Muscle layer of duodenum (tissue), 2 donors: ENCODE measurements around the gene LTA4H.
"Not testable (repeated sequence)": the region's sequence is repeated elsewhere in the genome, so short reads cannot be mapped to it uniquely, and the experiment has no call there.

Experiments used
- H3K27ac ChIP-seq: one replicate; pipeline ENCODE4 v1.7.0; 2013; ENCODE audit warnings: mild to moderate bottlenecking, low read length
- H3K27me3 ChIP-seq: one replicate; pipeline ENCODE4 v1.7.0; 2013; ENCODE audit warnings: low read depth, mild to moderate bottlenecking, control low read depth, low read length
- H3K36me3 ChIP-seq, 2 donors: one replicate each; pipeline ENCODE4 v1.7.0; 2013; ENCODE audit warnings: low read length in 2 of 2, control low read depth in 1 of 2, mild to moderate bottlenecking in 1 of 2; ENCODE audit not compliant: insufficient read depth in 2 of 2, control insufficient read depth in 1 of 2
- H3K4me1 ChIP-seq, 2 donors: one replicate each; pipeline ENCODE4 v1.7.0; 2013; ENCODE audit warnings: low read length in 2 of 2, mild to moderate bottlenecking in 2 of 2, control low read depth in 1 of 2, moderate library complexity in 1 of 2; ENCODE audit not compliant: insufficient read depth in 2 of 2, control insufficient read depth in 1 of 2
- H3K4me3 ChIP-seq, 2 donors: one replicate each; pipeline ENCODE4 v1.7.0; 2013; ENCODE audit warnings: low read length in 2 of 2, low read depth in 1 of 2, mild to moderate bottlenecking in 1 of 2
- H3K9me3 ChIP-seq, 2 donors: one replicate each; pipeline ENCODE4 v1.7.0; 2013; ENCODE audit warnings: low read length in 2 of 2, control low read depth in 1 of 2, mild to moderate bottlenecking in 1 of 2; ENCODE audit not compliant: control insufficient read depth in 1 of 2
- donor health status: healthy.

The LTA4H gene

DNA sequence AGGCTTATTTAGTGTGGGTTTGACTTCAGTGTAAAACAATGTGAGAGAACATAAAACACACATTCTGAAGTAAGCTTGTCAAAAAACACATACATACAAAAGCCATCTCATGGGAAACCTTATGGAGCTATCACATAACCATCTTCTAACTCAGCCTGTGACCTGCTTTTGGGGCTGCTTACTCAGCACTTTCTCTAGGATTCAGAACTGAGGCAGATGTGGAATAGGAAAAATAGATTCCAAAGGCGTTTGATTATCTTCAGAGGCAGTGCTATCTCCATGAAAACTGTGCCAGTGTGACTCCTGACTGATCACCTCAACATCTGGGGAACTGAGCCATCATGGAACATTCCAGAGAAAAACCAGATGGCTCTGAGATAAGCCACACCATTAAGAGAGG is 52.8 kb downstream of the LTA4H start:
- Histone ChIP-seq H3K9me3 (no peaks in the 10 kb centered on the region), H3K27me3 (no peaks in the 10 kb centered on the region), H3K4me3 (no peak overlapping the region), H3K36me3 (no peaks in the 10 kb centered on the region), H3K27ac (no peak overlapping the region), H3K4me1 (no peaks in the 10 kb centered on the region)

DNA sequence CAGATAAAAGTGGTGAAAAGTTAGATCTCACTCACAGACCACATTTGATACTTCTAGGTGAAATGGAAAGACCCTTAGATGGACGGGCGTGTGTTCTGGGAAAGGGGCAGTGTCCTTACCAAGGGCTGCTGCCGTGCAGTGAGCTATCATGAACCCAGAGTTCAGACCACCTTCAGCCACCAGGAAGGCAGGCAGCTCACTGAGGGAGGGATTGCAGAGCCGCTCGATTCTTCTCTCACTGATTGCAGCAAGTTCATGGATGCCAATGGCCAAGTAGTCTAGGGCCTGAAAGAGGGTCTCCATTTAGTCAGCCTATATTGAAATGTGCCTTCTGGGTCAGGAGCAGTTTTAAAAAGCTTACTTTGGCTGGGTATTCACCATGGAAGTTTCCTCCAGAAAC is 55.0 kb downstream of the LTA4H start:
- H3K27me3 ChIP-seq, result no peaks in the 10 kb centered on the region
- H3K4me1 ChIP-seq, result no peaks in the 10 kb centered on the region
- H3K27ac ChIP-seq, result no peak overlapping the region
- no peaks in the 10 kb centered on the region for H3K9me3 ChIP-seq
- H3K4me3 ChIP-seq, result no peak overlapping the region
- no peaks in the 10 kb centered on the region for H3K36me3 ChIP-seq

DNA sequence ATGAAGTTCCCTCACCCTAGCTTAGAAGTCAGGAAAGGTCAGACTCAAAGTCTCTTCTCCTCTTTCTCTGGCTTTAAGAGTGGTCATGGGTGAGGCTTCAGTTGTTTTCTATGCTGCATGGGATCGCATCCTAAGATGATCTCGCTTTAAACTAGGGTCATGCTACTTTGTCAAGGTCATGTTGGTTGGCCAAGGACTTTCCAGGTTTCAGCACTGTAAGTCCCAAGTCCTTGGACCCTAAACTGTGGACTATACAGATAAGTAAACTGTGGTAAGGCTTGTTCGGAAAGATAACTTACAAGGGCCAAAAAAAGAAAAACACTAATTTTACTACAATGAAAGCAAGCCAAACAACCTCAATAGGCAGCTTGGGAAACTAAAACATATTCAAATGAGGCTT is 56.6 kb downstream of the LTA4H start:
- Histone ChIP-seq H3K27me3 (no peaks in the 10 kb centered on the region), H3K36me3 (no peaks in the 10 kb centered on the region), H3K4me3 (no peak overlapping the region), H3K27ac (no peak overlapping the region), H3K4me1 (no peaks in the 10 kb centered on the region), H3K9me3 (no peaks in the 10 kb centered on the region)

DNA sequence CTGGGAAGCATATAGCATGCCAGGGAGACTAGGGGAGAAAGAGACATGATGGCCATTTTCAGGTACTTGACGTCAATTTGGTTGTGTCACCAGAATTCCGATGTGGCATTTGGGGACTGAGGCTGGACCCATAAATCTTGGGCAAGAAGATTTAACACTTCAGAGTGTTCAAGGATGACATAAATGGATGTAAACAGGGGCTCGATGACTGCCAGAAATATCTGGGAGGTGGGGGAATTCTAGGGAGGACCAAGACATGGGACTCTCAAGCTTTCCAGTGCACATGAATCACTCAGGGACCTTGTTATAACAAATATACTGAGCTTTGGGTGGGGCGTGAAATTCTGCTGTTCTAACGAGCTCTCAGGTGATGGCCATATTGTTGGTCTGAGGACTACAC is 57.0 kb downstream of the LTA4H start:
- Histone ChIP-seq H3K9me3 (no peaks in the 10 kb centered on the region), H3K36me3 (no peaks in the 10 kb centered on the region), H3K4me3 (no peak overlapping the region), H3K27ac (no peak overlapping the region), H3K4me1 (no peaks in the 10 kb centered on the region), H3K27me3 (no peaks in the 10 kb centered on the region)

DNA sequence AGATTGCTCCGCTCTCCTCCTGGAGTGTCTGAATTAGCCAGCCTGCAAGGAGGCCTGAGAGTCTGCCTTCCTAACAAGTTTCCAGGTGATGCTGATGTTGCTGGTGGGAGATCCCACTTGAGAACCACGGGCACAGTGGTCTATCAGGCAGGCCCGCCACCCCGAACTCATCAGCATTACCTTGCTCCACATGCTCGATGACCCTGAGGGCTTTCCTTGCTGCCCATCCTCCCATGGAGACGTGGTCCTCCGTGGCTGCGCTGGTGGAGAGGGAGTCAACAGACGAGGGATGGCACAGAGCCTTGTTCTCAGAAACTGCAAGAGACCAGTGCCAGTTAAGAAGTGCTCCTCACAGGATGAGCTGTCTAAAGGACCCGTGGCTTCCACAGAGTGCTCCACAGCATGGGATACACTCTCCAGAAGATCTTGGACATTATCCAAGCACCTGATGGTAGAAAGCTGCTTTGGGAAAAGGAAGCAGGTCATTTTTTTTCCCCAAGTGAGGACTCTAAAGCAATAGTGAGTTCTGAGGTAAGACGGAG is 57.6 kb downstream of the LTA4H start:
- H3K4me1 ChIP-seq, result no peaks in the 10 kb centered on the region

DNA sequence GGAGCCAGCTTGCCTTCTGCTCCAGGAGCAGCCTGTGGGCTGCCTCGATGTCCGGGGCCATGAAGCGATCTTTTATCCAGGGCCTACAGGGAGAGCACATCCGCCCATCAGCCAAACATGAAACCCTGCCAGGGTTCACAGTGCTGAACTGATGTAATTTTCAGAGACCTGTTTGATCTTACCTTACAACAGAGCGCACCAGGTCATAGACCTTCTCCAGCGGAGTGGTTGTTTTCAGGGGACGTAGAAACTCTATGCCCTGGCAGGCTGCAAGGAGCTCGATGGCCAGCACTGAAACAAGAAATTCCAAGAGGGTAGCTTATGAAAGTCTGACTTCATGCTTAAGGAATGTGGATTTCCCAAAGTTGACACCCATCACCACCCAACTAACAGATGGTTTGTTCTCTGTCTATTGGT is 59.0 kb downstream of the LTA4H start:
- Histone ChIP-seq H3K27ac (no peak overlapping the region), H3K4me1 (no peaks in the 10 kb centered on the region), H3K9me3 (no peaks in the 10 kb centered on the region), H3K36me3 (no peaks in the 10 kb centered on the region), H3K4me3 (no peak overlapping the region), H3K27me3 (no peaks in the 10 kb centered on the region)

More for the DNA sequence above, 57.6 kb downstream of the LTA4H start:
- Histone ChIP-seq H3K4me3 (no peak overlapping the region), H3K27me3 (no peaks in the 10 kb centered on the region), H3K36me3 (no peaks in the 10 kb centered on the region), H3K27ac (no peak overlapping the region), H3K9me3 (no peaks in the 10 kb centered on the region)

DNA sequence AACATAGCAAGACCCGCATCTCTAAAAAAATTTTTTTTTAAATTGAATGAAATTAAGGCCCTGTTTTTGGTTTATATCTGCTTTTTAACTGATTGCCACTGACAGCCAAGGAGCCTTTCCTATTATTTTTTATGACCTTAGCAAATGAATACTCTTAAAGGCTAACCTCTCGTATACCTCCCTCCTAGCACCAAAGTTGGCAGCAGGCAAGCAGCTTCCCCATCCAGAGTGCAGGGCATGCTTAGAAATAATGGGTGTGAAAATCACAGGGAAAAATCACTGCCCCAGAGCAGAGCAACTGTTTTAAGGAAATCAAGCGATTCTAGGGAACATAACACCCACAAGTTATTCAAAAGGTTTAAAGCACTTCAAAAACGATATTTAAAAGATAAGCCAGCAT is 59.9 kb downstream of the LTA4H start:
- Histone ChIP-seq H3K27ac (no peak overlapping the region), H3K9me3 (no peaks in the 10 kb centered on the region), H3K4me3 (no peak overlapping the region), H3K4me1 (no peaks in the 10 kb centered on the region), H3K27me3 (no peaks in the 10 kb centered on the region), H3K36me3 (no peaks in the 10 kb centered on the region)

DNA sequence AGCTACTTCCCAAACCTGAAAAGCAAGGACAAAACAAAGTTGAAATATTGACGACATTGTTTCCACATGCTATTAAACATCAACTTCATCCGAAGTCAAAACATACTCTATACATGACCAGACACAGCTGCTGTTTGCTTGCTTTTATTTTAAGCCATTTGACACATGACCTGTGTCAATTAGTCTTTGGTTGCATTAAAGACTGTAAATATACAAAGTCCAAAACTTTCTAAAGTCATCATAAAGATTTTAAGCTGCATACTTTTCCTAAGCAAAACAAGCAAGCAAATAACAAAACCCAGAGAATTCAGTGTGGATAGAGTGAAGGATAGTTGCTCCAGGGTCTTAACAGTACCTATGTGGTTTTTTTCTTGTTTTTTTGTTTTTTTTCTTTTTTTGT is 61.0 kb downstream of the LTA4H start:
- no peak overlapping the region for H3K4me3 ChIP-seq
- no peaks in the 10 kb centered on the region for H3K27me3 ChIP-seq
- H3K36me3 ChIP-seq, result no peaks in the 10 kb centered on the region
- H3K9me3 ChIP-seq, result no peaks in the 10 kb centered on the region
- no peak overlapping the region for H3K27ac ChIP-seq
- no peaks in the 10 kb centered on the region for H3K4me1 ChIP-seq

DNA sequence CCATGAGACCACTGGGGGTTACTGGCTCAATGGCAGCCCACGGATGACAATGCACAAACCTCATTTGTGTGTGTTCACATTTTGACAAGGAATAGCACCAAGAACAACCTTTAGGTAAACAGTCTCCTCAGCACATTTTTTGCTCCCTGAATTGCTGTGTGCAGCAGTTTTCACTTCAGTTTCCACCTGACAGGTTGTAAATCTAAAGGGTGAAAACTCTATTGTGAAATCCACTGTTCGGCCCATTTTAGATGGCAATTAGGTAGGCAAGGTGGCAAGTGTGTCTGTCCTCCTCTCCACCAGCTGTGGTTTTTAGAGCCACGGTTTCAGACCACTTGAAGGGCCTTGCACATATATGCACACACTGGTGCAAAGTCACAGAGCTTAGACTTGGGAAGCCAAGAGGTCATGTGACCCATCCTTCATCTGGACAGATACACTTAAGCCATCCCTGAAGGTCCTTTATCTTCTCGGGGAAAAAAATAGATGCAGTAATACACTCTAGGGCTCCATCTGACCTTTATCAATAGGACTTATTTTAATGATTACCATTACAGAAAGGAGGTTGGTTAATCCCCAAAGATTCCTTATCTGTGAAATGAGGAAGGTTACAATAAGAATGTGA is 62.4 kb downstream of the LTA4H start:
- Histone ChIP-seq H3K36me3 (no peaks in the 10 kb centered on the region), H3K27ac (no peak overlapping the region), H3K27me3 (no peaks in the 10 kb centered on the region), H3K9me3 (no peaks in the 10 kb centered on the region), H3K4me3 (no peak overlapping the region), H3K4me1 (no peaks in the 10 kb centered on the region)

DNA sequence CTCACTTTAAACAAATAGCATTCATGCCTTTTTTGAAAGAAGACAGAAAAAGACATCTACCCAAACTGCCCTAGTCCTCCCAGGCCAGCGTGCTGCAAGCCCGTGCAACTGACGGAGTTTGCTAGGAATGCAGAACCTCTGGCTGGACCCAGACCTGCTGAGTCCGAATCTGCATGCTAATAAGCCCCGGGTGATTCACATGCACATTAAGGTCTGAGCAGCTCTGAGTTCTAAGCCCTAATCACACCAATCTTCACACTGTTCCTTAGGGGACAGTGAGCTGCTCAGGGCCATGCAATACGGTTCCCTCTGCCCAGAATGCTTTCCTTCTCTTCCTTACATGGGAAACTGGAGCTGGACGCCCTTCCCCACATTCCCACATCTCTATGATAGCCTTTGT is 64.5 kb downstream of the LTA4H start:
- H3K4me1 ChIP-seq, result no peaks in the 10 kb centered on the region
- no peak overlapping the region for H3K4me3 ChIP-seq
- no peaks in the 10 kb centered on the region for H3K9me3 ChIP-seq
- no peaks in the 10 kb centered on the region for H3K27me3 ChIP-seq
- H3K36me3 ChIP-seq, result no peaks in the 10 kb centered on the region
- H3K27ac ChIP-seq, result no peak overlapping the region

DNA sequence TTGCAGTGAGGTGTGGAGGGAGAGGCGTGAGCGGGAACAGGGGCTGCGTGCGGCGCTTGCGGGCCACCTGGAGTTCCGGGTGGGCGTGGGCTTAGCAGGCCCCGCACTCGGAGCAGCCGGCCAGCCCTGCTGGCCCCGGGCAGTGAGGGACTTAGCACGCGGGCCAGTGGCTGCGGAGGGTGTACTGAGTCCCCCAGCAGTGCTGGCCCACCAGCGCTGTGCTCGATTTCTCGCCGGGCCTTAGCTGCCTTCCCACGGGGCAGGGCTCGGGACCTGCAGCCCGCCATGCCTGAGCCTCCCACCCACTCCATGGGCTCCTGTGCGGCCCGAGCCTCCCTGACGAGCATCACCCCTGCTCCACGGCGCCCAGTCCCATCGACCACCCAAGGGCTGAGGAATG is 66.3 kb downstream of the LTA4H start:
- not testable (repeated sequence) for H3K4me1 ChIP-seq, H3K36me3 ChIP-seq, H3K9me3 ChIP-seq, H3K27ac ChIP-seq, H3K27me3 ChIP-seq, H3K4me3 ChIP-seq

DNA sequence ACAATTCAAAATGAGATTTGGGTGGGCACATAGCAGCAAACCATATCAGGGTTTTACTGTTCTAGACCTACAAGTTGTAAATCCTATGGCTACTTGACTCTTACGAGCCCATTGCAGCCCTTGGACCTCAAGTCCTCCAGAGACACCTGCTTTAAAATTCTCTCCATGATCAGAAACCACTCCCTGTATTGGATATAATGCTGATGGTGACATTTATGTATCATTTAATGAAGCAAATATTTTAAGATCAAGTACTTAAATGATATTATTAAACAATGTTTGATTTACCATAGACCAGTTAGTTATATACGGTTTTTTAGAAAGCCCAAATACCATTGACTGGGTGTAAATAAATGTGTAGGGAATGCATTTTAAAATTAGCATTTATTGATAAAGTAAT is 68.1 kb downstream of the LTA4H start:
- Histone ChIP-seq H3K27ac (no peak overlapping the region), H3K4me1 (no peaks in the 10 kb centered on the region), H3K27me3 (no peaks in the 10 kb centered on the region)

More for the DNA sequence above, 68.1 kb downstream of the LTA4H start:
- H3K9me3 ChIP-seq, result no peaks in the 10 kb centered on the region
- H3K4me3 ChIP-seq, result no peak overlapping the region
- no peaks in the 10 kb centered on the region for H3K36me3 ChIP-seq
